CD1c-positive myeloid dendritic cell (primary cell): ENCODE results near the gene SCGB2A2.

Experiments used
- DNase-seq: peaks from one replicate; pipeline ENCODE4 v3.0.0-alpha.2; 2016; ENCODE audit errors: extremely low spot score

Gene SCGB2A2

DNA sequence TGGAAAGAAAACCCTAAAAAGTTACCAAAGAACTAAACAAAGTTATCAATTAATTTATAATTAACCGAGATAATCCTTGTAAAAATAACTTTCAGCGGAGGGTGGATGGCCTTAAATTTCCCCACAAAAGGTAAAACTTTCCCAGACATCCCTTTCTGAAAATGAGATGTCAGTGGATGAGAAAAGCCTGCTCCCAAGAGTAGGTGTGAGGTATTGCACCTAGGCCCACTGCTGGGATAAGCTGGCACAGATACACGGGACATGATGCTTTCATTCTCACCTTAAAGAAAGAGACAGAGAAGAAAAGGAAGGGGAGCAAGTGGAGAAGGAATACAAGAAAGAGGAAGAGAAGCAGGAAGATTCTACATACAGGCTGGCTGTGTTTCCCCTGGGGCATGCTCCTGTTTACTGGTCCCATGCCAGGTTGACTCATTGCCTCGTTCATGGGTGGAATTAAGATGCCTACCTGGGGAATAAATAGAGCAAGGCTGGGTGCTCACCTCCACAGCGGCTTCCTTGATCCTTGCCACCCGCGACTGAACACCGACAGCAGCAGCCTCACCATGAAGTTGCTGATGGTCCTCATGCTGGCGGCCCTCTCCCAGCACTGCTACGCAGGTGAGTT is at the start of gene SCGB2A2:
Gene SCGB2A2 (plus strand): TSS at position 505 of the 625 bp plus-strand sequence. CDS start 59 bp downstream, at position 564.
- no peak for DNase-seq

DNA sequence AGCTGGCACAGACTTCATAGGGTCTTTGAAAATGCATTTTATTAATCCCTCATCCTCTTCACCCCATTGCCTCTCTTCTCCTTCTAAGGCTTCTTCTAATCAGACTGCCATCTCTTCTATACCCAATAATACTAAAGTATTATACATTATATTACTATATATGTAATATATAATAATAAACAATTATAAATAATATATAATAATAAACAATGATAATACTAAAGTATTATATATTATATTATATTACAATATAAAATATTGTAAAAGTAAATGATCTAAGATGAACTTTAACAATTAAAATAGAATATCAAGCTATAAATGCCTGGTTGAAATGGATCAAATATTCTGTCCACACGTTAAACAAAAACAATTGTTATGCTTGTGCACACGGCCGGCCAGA is 48.5 kb upstream of the SCGB2A2 start:
- DNase-seq, result no peak

DNA sequence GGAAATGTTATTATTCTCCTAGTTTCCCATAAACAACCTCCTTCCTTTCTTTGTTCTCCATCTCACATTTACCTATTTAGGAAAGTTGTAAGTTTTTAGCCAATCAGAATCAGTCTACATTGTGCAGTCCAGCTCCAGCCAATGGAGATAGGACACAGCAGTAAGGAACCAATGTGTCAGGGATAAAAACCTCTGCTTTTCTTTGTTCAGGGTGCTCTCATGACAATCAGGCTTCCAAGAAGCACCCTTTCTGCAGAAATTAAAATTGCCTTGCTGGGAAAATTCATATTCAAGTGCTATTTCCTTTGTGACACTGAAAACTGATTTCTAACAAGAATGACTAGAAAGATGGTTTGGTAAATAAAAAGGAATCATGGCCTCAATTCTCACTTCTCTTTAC is 46.9 kb upstream of the SCGB2A2 start:
- no peak for DNase-seq

DNA sequence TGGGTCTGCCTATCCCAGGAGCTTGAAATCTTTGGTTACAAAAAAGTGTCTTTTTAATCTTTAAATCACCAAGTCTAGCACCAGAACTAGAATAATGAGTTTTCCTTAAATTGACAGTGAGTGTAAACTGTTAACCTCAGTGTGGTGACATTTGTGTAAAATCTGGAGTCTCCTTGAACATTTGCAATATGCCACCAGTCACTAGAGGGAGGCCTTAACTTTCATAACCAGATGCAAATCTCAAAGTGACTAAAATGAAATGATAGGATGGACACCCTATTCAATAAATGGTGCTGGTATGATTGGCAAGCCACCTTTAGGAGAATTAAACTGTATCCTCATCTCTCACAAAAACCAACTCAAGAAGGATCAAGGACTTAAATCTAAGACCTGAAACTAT is 36.2 kb upstream of the SCGB2A2 start:
- DNase-seq, result no peak

DNA sequence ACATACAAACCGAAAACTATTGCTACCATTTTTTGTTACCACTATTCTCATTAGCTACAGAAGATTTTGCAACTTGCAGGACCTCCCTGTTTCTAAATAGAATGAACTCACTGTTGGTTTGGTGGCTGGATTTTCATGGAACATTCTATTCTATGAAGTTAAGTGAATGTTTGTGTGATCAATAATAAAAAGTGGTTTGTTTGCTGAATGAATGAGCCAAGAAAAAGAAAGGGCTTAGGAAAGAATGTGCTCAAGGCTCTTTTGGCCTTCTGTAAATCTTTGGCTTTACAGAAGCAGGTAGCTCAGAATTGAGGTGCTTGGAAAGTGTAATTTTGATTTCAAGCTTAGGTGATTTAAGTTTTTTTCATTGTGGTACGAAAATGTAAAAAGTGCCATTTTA is 33.8 kb upstream of the SCGB2A2 start:
- no peak for DNase-seq

DNA sequence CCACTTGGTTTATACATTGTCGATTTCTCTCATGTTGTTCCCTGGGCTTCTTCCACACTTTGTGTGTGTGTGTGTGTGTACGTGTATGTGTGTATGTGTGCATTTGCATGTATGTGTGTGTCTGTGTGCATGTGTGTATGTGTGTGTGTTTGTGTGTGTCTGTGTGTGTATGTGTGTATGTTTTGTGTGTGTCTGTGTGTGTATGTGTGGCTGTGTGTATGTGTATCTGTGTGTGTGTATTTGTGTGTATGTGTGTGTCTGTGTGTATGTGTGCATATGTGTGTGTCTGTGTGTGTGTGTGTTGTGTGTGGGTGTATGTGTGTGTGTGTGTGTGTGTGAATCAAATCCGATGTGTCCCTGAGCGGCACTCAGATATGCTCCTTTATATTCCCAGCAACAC is 32.5 kb upstream of the SCGB2A2 start:
- DNase-seq, result no peak

DNA sequence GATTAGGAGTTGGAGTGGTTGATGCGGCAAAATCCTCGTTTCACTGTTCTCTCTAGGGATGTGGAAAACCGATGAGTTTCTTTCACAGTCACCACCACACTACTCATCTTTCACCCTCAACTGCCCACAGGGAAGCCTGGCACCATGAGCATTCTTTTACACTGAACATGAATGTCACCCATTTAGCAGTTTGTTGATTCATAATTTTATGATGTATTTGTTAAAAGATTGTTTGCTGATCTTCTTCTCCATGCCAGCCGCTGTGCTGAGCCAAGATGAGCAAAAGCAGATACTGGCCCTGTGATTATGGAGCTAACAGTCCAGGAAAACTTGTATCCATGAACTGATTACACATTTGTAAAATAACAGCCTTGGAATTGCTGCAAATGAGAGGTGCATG is 31.8 kb upstream of the SCGB2A2 start:
- no peak for DNase-seq

DNA sequence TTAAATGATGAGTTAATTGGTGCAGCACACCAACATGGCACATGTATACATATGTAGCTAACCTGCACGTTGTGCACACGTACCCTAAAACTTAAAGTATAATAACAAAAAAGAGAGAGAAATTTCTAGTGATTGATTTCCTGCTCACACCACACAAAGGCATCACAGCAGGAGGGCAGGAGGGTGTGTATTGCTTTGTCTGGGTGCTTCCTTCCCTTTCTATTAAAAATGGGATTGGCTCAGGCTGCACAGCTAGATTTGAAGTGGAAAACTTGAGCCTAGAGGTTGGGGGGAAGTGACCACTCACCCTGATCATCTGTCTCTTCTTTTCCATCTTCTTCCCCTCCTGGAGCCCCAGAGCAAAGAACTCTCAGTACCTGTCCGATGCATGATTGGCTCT is 28.9 kb upstream of the SCGB2A2 start:
- no peak for DNase-seq

DNA sequence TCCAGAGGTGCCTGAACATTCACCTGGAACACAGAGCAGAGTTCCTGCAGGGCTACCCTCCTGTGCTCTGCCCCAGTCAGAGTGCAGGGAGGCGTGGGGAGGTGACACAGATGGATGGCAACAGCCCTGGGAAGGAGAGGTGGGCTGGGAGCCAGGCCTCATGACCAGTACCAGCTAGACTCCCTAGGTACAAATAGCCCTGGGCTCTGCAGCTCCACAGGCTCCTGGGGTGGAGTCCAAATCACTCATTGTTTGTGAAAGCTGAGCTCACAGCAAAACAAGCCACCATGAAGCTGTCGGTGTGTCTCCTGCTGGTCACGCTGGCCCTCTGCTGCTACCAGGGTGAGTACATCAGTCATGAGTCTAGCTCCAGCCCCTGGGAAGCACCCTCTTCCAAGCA is 27.9 kb upstream of the SCGB2A2 start, which contains the start of gene SCGB1D2:
Gene SCGB1D2 (plus strand): TSS at position 219 of the 400 bp plus-strand sequence. CDS start 69 bp downstream, at position 288.
- DNase-seq, result no peak

DNA sequence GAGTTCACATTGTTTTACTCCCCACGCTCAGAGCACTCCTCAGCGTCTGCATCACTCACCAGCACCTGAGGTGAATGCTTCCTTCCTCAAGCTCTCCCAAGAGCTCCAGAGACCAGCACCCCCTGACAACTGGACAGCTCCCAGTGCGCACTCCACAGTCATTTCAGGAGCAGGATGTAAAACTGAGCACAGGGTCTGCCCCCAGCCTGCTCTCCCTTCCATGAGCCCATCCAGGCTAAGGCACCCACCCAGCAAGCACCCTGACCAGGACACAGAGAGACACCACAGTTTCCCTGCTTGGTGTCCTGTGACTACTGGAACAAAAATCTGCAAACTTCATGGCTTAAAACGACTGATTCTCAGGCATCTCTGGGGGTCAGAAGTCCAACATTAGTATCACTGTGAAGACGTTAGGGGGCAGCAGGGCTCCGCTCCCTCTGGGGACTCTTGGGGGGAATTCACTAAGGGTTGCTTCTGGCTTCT is 24.6 kb upstream of the SCGB2A2 start:
- DNase-seq, result no peak

DNA sequence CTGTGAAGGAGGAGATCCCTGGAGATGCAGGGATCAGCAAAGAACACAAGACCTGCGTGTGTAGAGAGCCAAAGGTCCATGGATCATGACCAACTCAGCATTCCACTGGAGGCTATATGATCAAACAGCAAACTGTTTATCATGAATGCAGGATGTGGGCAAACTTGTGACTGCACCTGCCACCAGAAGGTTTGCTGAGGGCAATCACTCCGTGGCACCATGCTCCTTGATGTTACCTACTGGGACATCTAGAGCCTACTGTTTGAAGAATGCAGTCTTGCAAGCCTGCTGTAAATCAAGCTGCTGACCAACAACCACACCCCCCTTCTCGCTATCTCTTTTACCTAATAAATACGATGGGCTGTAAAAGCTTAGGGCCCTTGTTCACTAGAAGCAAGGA is 18.3 kb upstream of the SCGB2A2 start:
- no peak for DNase-seq

DNA sequence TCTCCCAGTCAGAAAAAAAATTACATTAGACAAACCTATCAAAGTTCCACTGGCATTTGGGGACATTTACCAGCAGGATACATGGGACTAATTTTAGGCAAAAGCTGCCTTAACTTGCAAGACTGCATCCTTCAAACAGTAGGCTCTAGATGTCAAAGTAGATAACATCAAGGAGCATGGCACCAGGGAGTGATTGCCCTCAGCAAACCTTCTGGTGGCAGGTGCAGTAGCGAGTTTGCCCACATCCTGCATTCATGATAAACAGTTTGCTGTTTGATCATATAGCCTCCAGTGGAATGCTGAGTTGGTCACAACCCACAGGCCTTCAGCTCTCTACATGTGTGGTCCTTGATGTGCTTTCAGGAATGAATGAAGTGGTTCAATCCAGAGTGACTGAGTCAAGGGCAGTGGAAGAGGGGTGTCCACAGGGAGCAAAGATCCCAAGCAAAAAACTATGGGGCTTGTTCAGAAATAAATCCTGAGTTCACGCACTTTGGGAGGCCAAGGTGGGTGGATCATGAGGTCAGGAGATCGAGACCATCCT is 15.9 kb upstream of the SCGB2A2 start:
- DNase-seq, result no peak

DNA sequence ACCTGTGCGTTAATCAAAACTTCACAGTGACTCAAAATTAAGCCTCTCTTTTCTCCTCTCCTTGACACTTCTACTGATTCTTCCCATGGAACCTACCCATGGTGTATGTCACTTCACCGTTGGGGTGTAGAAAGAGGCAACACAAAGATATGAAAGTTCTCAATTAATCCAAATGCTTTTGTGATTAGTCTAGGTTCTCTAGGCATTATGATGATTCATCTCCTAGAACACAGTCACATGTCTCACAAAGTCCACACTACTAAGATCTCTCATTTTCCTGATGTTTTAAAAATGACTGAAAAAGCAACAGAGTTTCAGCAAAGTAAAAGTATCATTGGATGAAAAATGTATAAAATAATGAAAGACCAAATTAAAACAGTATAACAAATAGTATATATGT is 13.7 kb upstream of the SCGB2A2 start:
- DNase-seq, result no peak

DNA sequence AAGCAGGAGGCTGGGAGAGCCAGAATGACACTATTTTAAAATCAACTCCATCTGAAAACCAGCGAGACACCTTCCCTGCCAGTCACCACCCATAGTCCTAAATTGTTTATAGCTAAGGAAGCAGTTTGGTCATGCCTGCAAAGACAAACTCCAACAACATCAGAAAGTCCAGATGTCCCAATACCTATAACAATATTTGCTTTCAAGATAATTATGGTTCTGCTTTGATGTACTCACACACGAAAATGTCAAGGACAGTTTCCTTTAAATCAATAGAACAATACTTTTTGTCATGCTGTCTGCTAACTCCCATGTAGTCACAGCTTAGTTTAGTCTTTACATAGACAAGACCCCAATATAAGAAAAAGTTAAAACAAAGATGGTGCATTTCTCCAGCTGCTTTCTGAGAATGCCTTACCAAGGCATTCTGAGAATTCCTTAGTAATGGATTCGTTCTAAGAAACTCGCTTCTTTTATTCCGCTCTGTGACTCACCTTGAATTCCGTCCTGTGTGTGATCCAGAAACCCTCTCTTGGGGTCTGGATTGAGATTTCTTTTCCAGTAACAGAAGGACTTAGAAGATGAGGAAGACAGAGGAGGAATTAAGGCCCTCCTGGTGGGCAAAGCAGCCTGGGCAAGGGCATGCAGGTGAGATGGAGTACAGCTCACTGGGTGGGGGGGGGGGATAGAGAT is 9.6 kb upstream of the SCGB2A2 start:
- no peak for DNase-seq

DNA sequence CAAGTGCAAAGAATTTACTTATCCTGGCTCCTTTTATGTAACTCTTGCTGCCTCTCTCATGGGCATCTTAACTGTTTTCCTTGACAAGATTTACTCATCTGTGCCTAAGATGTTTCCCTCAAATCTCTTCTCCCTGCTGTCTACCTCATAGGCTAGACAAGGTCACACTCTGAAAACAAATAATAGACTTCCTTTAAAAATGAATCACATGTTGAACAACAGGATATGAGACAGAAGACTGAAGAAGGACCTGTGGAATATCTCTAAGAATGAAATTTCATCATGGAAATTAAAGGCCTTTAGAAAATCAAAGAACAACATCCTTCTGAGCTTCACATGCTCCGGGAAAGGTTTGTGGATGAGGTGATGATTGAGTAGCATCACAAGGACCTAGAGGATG is 6.0 kb upstream of the SCGB2A2 start:
- no peak for DNase-seq

DNA sequence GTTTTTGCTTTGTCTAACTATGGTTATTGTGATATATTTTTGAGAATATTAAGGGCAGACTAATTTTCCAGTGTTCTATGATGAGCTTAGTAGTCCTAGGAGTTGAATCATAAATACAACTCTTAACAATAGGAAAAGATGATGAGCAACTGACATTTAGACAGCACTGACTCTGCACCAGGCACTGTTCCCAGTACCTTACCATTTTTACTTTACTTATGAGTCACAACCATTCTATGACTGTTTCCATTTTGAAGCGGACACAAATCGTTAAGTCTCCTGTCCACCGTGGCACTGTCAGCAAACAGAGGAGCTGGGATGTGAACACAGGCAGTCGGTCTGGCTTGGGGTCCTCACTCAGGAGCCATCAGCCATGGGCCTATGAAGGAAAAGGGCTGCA is 3.4 kb upstream of the SCGB2A2 start:
- no peak for DNase-seq

DNA sequence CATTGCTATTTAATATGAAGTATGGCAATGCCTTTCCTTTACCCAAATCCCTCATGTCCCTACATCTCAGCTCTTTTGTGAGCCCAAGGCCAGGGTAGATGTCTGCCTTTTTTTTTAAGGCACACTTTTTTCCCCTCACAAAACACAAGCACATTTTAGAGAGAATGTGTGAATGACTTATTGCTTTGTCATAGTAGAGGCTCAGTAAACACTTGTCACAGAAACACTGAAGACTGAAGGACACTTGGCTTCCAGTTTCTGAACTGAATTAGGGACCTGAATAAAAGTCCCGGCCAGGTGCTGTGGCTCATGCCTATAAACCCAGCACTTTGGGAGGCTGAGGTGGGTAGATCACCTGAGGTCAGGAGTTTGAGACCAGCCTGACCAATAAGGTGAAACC is 2.9 kb upstream of the SCGB2A2 start:
- no peak for DNase-seq

DNA sequence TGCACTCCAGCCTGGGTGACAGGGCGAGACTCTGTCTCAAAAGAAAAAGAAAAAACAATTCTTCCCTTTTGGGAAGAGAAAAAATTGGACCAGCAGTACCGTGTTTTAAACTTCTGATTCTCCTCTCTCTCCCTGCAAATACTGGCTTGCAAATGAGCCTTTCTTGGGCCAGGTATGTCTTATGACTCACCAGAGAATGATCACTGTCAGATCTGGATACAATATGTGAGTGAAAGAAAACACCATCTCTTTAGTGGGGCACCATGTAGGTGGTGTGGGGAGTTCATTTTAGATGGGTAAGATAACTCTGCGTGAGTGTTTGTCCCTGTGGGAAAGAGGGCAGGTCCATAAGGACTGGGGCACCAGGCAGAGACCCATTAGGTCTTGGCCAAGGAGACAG is 2.4 kb upstream of the SCGB2A2 start:
- no peak for DNase-seq

DNA sequence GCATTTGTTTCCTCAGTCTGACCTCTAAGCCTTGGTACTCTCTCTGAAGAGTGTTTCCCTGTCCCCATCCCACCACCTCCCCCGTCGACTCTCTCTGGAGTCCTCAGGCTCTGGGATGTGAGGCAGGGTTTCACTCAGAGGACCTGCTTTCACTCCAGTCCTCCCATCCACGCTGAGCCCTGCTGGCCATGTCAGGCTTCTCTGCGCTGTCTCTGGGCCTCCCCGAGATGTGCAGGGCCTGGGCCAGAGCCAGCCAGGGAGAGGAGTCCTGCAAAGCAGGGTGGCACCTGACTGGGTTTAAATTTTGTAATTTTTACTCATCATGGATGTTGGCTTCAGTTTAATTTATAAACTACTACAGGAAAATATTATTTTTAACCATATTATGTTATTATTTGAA is 3.3 kb downstream of the SCGB2A2 start:
- no peak for DNase-seq

DNA sequence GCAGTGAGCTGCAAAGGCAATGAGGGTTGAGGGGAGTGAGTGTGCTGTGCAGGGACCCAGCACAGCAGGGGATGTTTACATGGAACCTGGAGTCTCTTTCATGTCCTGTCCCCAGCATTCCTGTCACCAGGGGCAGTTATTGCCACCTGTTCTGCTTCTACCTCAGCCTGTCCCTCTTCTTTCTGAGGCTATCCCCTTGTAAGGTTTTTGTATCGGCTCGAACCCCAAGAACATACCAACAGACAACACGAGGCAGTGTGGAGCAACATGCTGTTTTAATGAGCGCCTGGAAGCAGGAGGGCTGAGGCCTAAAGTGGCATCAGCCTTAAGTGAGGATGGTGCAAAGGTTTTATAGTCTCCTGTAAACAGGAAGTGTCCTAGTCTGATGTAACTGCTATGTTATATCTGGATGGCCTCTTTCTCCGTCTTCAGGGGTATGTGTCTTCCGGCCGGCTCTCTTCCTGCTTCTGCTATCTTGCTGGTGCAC is 3.9 kb downstream of the SCGB2A2 start:
- no peak for DNase-seq

DNA sequence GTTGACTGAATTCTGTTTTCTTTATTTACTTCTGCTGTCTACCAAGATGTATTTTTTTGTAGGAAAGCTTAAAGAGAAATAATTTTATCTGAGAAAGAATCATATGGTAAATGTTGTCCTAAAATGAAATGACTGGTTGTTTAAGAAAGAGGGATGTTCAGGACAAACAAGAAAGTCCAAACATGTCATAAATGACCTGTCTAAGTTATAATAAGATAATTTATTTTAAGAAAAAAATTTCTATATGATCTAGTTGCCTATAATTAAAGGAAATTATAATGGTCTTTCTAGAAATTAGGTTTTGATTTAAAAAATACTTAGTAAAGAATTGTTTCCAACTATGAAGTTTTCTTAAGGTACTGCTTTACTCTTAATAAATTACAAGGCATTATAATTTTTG is 10.5 kb downstream of the SCGB2A2 start:
- DNase-seq, result no peak

DNA sequence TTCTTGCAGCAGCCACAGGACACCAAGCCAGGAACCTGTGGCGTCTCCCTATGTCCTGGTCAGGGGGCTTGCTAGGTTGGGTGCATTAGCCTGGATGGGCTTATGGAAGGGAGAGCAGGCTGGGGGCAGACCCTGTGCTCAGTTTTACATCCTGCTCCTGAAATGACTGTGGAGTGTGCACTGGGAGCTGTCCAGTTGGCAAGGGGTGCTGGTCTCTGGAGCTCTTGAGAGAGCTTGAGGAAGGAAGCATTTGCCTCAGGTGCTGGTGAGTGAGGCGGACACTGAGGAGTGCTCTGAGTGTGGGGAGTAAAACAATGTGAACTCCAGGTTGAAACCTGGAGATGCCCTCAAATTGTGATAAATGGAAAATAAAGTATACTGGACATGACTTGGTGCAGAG is 25.5 kb downstream of the SCGB2A2 start:
- DNase-seq, result no peak

DNA sequence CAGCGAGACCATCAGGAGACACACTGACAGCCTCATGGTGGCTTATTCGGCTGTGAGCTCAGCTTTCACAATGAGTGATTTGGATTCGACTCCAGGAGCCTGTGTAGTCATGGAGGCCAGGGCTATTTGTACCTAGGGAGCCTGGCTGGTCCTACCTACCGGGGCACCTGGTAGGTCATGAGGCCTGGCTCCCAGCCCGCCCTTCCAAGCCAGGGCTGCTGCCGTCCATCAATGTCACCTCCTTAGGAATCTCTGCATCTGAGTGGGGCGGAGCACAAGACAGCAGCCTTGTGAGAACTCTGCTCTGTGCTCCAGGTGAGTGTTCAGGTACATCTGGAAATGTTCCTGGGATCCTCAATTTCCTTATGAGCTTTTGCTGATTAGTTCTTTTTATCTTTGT is 29.0 kb downstream of the SCGB2A2 start, which contains the start of gene SCGB1D4:
Gene SCGB1D4 (minus strand): TSS at position 101 of the 400 bp plus-strand sequence. CDS start 65 bp downstream, at position 36.
- no peak for DNase-seq
